22Rv1 (cell line): ENCODE results near the gene COX6B1.

ENCODE experiments used
- H3K27ac ChIP-seq: fragments of 450-650 bp; 2 replicates; pipeline ENCODE4 v1.5.1; 2017
- ZFX ChIP-seq: fragments of 450-650 bp; IDR thresholded peaks from 2 replicates; pipeline ENCODE4 v1.6.1; 2017; ENCODE audit warnings: antibody characterized with exemption, borderline replicate concordance
- TF ChIP-seq, protein P1 (sequence below): fragments of 450-650 bp; IDR thresholded peaks from 2 replicates; pipeline ENCODE4 v1.5.1; 2017; ENCODE audit warnings: mild to moderate bottlenecking

COX6B1 gene

GRCh38 chr19:35657904-35658700 is 10.0 kb downstream of the COX6B1 start:
- TF ChIP-seq, protein P1, sequence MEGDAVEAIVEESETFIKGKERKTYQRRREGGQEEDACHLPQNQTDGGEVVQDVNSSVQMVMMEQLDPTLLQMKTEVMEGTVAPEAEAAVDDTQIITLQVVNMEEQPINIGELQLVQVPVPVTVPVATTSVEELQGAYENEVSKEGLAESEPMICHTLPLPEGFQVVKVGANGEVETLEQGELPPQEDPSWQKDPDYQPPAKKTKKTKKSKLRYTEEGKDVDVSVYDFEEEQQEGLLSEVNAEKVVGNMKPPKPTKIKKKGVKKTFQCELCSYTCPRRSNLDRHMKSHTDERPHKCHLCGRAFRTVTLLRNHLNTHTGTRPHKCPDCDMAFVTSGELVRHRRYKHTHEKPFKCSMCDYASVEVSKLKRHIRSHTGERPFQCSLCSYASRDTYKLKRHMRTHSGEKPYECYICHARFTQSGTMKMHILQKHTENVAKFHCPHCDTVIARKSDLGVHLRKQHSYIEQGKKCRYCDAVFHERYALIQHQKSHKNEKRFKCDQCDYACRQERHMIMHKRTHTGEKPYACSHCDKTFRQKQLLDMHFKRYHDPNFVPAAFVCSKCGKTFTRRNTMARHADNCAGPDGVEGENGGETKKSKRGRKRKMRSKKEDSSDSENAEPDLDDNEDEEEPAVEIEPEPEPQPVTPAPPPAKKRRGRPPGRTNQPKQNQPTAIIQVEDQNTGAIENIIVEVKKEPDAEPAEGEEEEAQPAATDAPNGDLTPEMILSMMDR, result 0 out of 2 replicates have a peak, but pooled peaks have one; percentile 4
- no peak for TF ChIP-seq ZFX

DNA sequence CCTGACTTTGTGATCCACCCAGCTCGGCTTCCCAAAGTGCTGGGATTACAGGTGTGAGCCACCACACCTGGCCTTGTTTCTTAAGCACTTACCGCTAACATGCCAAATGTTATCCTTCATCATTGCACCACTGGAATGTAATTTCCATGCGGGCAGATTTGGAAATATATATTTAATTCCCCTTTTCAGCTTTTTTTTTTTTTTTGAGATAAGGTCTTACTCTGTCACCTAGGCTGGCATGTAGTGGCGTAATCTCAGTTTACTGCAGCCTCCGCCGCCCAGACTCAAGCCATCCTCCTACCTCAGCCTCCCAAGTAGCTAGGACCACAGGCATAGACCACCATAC is 13.8 kb downstream of the COX6B1 start:
- TF ChIP-seq, protein P1, result no peak
- no peak for TF ChIP-seq ZFX
- H3K27ac ChIP-seq, result no peak overlapping the region

More at GRCh38 chr19:35657904-35658700, 10.0 kb downstream of the COX6B1 start:
- H3K27ac ChIP-seq, result no peak overlapping the region

GRCh38 chr19:35663981-35664380 is 15.9 kb downstream of the COX6B1 start:
- H3K27ac ChIP-seq, result no peak overlapping the region
- TF ChIP-seq, protein P1, result no peak
- no peak for TF ChIP-seq ZFX

DNA sequence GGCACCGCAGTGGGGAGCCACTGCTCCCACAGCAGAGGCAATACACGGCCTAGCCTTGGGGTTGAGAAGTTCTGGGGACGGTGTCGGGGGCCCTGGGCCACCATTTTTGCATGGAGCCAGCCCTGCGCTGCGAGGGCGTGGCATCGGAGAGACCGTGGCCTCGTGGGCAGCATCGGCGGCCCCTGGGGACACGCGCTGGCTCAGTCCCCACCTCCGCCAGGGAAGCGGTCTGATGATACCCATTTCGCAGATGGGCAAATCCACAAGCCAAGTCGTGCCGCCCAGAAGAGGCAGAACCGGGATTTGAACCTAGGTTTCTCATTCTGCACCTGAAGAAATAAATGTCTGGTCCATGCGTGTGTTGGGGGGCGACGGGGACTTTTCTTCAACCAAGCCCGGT is 17.0 kb downstream of the COX6B1 start:
- TF ChIP-seq, protein P1, result no peak
- no peak for TF ChIP-seq ZFX
- no peak overlapping the region for H3K27ac ChIP-seq

- H3K27ac ChIP-seq, result no peak overlapping the region
- TF ChIP-seq, protein P1, result no peak
- TF ChIP-seq ZFX, result no peak
Observed at GRCh38 chr19:35665604-35666003, 17.5 kb downstream of the COX6B1 start.

DNA sequence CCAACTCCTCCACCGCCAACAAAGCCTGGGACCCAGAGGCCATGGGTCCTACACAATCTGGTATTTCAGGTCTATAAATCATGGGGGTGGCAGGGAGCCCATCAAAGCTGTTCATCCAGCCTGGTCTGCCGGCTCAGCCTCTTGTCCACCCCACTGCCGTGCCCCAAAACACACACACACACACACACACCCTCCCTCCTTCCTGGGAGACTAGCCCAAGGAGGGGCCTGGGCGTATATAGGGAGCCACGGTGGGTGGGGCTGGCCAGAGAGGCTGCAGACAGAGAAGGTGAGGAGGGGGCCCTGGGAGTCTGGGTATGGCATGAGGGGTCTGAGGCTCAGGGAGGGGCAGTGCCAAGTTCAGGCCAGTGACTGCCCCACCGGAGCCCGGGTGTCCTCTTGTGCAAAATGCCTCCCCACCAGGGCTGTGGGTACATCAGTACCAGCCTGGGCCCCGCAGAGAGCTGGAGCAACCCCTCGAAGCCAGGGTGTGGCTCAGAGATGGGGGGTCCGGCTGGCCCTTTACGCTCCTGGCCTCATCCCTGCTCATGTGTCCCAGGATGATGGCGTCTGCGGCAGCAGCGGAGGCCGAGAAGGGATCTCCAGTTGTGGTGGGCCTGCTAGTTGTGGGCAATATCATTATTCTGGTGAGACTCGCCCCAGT is 18.3 kb downstream of the COX6B1 start, which contains the start of gene UPK1A:
Gene UPK1A, plus strand, starts transcription at position 267 of the 663 bp plus-strand sequence. Its CDS starts 296 bp downstream, at position 563.
- no peak within 1 kb of the TSS for H3K27ac ChIP-seq
- TF ChIP-seq, protein P1, result no peak
- TF ChIP-seq ZFX, result no peak

DNA sequence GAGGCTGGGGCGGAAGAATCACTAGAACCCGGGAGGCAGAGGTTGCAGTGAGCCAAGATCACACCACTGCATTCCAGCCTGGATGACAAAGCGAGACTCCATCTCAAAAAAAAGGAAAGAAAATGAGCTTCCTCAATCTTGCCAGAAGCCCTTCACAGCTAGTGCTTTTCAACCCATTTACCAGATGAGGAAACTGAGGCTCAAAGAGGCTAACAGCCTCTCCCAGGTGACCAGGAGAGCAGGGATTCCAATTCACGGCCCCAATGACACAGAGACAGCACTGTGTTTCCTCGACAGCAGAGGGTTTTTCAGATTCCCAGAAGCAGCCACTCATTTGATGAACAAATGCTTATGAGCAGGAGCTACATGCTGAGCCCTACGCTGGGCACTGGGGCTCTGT is 21.4 kb downstream of the COX6B1 start:
- H3K27ac ChIP-seq, result no peak overlapping the region
- TF ChIP-seq, protein P1, result no peak
- TF ChIP-seq ZFX, result no peak
